B cell (primary cell): ENCODE measurements around the gene MCHR2.
A peak's percentile ranks its signal among the peaks of the same experiment; 100 is the strongest.

Experiments
- EZH2 ChIP-seq: IDR thresholded peaks from 2 replicates; pipeline ENCODE4 v1.6.1; 2012; ENCODE audit warnings: borderline replicate concordance, low read depth, mild to moderate bottlenecking, moderate library complexity, low read length; ENCODE audit not compliant: insufficient read depth, poor library complexity, severe bottlenecking
- TF ChIP-seq, protein P1 (sequence below): fragments of 200-600 bp; IDR thresholded peaks from one replicate; pipeline ENCODE4 v1.8.0; 2022; ENCODE audit warnings: antibody characterized with exemption, mild to moderate bottlenecking

DNA sequence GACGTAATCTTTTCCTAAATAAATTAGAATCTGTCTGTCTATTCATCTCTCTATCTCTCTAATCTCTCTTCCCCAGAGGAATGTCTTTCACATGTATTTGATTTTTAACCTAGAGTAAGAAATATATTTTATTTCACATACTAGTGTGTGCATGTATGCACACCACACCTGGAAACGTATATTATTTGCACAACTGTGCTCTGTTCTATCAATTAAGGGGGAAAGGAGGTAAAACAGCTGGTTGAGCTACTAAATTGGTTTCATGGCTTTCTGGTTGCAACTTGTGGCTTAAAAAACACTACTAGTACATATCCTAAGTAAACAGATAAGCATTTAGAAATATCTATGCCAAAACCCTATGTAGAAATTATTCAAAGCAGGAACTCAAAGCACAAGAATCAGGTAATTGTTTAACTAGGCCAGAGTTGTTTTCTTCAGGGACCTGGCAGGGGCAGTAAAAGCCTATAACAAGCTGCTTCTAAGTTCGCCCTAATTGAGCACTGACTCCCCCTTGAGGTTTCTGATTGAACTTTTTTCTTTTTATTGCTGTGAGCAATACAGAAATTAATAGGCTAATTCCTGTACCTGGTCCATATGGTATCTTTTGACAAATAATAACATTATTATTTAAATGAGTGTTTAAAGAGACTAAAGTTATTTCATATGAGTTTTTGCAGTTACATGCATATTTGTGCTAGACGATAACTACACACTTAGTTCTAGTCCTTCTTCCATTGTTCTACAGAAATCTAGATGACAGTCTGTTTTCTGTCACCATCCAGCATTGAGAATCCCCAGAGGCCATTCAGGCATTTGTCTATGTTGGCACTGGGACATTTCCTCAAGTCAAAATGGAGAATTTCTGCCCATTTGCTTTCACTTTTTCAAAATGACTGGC lies 88.6 kb downstream of the MCHR2 start:
- no peak for TF ChIP-seq EZH2
- TF ChIP-seq, protein P1, sequence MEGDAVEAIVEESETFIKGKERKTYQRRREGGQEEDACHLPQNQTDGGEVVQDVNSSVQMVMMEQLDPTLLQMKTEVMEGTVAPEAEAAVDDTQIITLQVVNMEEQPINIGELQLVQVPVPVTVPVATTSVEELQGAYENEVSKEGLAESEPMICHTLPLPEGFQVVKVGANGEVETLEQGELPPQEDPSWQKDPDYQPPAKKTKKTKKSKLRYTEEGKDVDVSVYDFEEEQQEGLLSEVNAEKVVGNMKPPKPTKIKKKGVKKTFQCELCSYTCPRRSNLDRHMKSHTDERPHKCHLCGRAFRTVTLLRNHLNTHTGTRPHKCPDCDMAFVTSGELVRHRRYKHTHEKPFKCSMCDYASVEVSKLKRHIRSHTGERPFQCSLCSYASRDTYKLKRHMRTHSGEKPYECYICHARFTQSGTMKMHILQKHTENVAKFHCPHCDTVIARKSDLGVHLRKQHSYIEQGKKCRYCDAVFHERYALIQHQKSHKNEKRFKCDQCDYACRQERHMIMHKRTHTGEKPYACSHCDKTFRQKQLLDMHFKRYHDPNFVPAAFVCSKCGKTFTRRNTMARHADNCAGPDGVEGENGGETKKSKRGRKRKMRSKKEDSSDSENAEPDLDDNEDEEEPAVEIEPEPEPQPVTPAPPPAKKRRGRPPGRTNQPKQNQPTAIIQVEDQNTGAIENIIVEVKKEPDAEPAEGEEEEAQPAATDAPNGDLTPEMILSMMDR = peak; percentile 62
